IPS-18c (cell line): ENCODE measurements around the gene RIMS1.

Experiments
- H3K4me3 ChIP-seq: 2 replicates; pipeline ENCODE4 v1.7.0; 2013; ENCODE audit warnings: low read depth, mild to moderate bottlenecking, low read length, moderate library complexity; ENCODE audit not compliant: insufficient read depth
- H3K9me3 ChIP-seq: one replicate; pipeline ENCODE4 v1.6.1; 2013; ENCODE audit warnings: mild to moderate bottlenecking, low read length, moderate library complexity; ENCODE audit not compliant: control insufficient read depth, insufficient read depth

RIMS1 gene

DNA sequence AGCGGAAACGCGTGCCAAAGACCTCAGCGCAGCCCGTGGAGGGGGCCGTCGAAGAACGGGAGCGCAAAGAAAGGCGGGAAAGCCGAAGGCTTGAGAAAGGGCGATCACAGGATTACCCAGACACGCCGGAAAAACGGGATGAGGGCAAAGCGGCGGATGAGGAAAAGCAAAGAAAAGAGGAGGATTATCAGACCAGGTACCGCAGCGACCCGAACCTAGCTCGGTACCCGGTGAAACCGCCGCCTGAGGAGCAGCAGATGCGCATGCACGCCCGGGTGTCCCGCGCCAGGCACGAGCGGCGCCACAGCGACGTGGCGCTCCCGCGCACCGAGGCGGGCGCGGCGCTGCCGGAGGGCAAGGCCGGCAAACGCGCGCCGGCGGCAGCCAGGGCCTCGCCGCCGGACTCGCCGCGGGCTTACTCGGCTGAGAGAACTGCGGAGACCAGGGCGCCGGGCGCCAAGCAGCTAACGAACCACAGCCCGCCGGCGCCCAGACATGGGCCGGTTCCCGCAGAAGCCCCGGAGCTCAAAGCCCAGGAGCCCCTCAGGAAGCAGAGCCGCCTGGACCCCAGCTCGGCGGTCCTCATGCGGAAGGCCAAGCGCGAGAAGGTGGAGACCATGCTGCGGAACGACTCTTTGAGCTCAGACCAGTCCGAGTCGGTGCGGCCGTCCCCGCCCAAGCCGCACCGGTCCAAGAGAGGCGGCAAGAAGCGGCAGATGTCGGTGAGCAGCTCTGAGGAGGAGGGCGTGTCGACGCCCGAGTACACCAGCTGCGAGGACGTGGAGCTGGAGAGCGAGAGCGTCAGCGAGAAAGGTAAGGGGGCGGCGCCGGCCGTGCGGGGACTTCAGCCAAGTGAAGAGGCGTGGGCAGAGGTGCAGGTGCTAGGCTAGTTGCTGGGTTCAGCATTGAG lies 296.2 kb downstream of the RIMS1 start:
- peak overlapping the region; percentile 38 for H3K4me3 ChIP-seq
- no peaks in the 10 kb centered on the region for H3K9me3 ChIP-seq

DNA sequence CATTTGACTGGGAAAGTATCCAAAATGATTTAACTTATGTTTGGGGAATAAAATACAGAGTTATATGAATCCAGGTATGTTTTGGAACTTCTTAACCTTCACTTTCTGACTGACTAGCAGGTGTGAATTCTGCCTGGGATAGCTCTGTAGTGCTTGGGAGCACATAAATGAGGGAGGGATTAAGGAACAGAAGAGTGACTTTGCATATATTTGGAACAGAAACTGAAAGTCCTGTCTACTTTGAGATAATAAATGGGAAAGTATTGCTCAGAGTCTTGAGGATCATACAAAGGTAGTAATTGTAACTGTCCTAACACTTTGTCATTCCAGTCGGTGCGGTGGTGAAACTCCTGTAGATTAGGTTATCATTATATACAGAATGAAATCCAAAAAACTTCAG lies 317.6 kb downstream of the RIMS1 start:
- Histone ChIP-seq H3K9me3 (no peaks in the 10 kb centered on the region), H3K4me3 (no peak overlapping the region)

DNA sequence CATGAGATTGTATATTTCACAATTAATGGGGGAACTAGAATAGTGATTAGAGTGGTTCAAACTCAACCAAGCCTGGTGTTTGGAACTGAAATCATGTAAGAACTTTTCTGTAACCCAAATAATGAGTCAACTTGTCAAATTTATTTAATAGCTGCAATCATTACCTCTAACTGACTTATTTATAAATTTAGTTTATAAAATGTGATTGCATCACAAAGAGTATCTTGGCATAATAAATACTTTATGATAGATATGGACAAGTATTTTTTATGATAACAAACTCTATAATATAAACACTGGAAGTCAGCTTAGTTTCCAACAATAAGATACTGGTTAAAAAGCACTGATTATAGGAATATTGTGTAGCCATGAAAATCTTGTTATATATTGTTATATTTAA lies 319.1 kb downstream of the RIMS1 start:
- no peaks in the 10 kb centered on the region for H3K9me3 ChIP-seq
- no peak overlapping the region for H3K4me3 ChIP-seq

DNA sequence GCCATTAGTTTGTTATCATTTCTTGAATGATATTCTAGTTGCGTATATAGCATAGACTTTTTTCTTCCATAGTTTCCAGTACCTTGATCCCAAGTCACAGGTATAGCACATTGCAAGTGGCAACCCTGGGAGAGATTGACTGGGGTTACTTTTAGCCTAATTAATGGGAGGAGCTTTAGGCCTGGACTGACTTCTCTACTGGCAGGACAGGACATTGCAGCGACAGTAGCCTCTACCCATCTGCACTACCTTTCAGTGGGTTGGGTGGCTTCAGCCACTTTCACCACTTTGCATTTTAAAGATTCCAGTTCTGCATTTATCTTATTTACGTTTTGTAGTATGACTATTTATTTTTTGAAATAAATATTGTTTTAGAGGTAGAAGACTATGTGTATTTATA lies 320.3 kb downstream of the RIMS1 start:
- Histone ChIP-seq H3K9me3 (no peaks in the 10 kb centered on the region), H3K4me3 (no peak overlapping the region)

DNA sequence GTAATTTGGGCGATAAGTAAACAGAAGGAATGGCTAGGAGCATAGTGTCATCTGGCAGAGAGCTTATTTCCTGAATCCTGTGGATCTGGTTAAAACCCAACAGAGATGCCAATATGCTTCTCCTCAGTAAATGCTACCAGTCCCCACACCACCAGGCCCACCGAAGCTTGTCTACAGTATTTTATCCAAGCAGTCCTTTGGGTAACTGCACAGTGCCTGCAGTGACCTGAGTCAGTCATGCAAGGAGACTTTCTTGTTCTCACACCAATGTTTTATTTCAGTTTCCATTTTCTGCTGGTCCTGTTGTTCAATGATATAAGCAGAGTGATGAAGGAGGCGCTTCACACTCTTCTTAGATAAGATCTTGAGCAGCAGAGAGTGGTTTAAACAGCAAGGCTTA lies 326.3 kb downstream of the RIMS1 start:
- Histone ChIP-seq H3K4me3 (no peak overlapping the region), H3K9me3 (no peaks in the 10 kb centered on the region)

DNA sequence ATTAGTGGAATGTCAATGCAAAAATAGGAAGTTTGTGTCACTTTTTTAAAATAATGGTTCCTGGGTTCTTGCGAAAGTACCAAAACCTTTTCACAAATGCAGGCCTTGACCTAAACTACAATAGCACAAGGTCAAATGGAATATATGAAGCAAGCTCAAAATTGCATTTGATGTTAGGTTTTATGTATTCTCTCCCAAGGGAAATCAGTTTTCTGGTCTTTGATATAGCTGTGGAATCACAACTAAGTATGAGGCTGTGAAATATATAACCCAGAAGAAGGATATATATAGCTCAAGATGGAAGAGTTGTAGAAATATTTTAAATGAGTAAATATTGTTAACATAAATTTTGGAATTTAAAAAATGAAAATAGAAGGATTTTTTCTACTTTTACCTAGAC lies 327.3 kb downstream of the RIMS1 start:
- no peak overlapping the region for H3K4me3 ChIP-seq
- H3K9me3 ChIP-seq: no peaks in the 10 kb centered on the region

DNA sequence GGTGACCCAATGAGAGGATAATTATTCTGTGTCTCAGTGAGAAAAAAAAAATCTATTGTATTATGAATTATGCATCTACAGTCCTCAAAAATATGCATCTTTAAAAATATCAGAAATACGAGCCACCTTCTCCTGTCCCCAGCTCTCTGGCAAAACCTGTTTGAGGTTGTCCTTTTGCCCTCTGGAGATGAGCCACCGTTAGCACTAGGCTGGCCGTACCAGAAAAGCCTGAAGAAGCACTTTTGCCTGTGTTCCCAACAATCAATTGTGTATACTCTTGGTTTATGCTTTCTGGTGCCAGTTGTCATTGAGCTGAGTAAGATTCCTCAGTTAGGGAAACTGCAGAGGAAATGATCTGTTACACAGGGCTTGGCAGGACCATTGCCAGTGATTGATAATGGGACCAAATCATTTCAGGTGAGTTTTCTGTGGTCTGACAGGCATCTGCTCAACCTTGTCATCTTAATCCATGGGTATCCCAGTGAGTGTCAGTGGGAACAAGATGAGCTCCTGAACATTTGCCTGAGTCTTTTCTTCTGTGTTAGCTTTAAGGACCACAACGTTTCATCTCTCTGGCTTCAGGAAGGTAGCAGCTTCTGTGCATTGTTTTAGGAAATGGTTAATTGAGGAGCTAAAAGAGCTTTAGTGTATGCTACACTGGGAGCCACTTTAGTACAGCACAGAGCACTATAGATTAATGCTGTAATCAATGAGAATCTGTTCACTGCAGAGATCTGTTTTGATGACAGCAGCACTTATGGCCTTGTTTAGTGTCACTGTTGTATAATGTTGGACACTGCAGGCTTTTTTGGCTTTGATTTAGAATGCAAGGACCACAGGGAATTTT lies 330.1 kb downstream of the RIMS1 start:
- Histone ChIP-seq H3K4me3 (no peak overlapping the region), H3K9me3 (no peaks in the 10 kb centered on the region)

DNA sequence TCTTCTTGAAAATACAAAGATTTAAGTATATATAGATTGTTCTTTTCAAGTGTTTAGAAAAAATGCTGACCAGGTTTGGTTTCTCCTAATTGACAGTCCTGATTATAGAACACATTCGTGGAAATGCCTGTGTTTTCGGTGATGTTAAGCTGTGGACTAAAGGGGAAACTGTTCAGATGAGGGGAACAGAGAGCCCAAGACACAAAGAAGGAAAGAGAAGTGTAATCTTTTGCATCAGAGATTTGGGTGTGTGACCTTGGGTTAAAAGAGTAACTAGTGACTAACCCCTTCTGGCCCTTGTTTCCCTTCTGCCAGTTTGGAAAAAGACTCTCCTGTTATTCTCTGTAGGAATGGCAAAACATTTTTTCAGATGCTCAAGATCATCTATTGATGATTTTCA lies 331.3 kb downstream of the RIMS1 start:
- H3K4me3 ChIP-seq: no peak overlapping the region

DNA sequence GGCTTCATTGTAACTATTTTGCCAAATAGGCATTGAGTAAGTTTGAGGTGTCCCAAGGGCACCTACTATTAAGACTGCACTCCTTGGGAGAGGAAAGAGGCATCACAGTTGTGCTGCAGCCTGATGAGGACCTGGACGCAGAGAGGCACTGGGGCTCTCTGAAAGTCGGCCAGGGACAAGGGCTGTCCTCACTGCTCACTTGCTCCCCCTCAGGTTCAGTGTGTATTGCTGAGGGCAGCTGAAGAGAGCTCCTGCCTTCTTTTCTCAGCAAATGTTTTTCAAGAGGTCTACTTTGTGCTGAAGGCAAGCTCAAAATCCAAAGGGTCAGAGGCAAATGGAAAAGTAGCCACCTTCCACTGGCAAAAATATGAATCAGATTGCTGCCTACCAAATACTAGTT lies 331.8 kb downstream of the RIMS1 start:
- H3K4me3 ChIP-seq: no peak overlapping the region
- H3K9me3 ChIP-seq: no peaks in the 10 kb centered on the region

More for the DNA sequence above, 331.3 kb downstream of the RIMS1 start:
- H3K9me3 ChIP-seq: no peaks in the 10 kb centered on the region

DNA sequence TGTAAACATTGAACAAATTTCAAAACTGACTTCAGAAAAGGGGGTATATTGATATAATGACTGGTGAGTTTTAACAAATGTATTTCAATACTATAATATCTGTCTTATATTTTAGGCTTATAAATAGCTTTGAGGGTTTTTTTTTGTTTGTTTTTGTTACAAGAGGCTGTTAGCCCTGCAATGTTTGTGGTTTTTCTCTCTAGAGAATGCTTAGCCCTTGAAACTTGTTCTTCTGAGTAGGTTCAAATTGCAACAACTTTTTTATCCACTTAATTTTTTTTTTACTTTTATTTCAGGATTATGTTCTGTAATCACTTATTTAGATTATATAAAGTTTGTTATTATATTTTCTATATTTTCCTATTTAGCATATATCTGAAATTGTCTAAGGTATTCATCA lies 333.2 kb downstream of the RIMS1 start:
- Histone ChIP-seq H3K9me3 (no peaks in the 10 kb centered on the region), H3K4me3 (no peak overlapping the region)

DNA sequence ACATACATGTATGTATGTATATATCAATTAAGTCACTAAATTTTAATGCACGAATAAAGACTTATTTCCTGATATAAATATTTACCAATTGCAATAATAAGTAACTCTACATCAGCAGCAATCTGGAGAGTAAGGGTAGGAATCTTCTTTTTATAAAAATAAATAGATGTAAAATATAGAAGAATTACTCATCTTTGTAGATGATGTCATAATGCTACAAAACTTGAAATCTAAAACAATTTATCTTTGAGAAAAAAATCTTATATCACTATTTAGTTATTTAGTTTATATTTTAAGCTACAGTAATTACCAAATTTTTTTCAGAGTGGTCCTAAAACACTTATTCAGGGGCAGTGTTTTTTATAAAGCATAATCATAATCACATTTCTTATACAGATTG lies 351.7 kb downstream of the RIMS1 start:
- H3K9me3 ChIP-seq: no peaks in the 10 kb centered on the region

DNA sequence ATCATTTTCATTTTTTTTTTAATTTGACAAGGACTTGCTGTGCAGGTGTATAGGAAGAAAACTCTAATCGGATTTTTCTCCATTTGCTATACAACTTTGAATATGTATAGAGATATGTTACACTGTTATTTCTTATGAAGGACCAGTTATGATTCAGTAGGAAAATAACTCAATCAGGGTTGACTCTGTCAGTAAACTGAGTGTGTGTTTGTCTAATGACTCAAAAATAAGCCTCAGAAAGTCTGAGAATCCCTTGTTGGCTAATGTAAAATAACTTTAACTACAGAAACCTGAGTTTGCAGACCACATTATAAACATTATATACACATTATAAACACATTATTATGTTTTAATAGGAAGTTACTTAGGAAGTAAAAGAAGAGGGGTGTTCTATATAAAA lies 352.6 kb downstream of the RIMS1 start:
- Histone ChIP-seq H3K4me3 (no peak overlapping the region), H3K9me3 (no peaks in the 10 kb centered on the region)

More for the DNA sequence above, 351.7 kb downstream of the RIMS1 start:
- H3K4me3 ChIP-seq: no peak overlapping the region

DNA sequence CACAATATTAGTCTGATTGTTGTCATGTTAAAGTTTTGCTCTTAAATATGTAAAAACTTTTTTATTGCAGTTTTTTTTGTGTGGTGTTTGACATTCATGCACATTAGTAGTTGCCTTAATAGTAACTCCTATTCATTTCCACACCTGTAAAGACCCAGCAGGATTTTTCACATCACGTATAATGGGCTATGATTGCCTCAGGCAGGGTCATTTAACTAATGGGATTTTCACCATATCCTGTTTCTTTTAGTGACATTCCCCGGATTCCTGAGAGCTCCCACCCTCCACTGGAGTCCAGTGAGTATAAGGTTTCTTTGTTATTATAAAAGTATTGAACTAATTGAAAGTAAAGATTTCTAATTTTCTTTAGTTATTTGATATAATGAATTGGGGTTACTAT lies 359.2 kb downstream of the RIMS1 start:
- Histone ChIP-seq H3K4me3 (no peak overlapping the region), H3K9me3 (no peaks in the 10 kb centered on the region)

DNA sequence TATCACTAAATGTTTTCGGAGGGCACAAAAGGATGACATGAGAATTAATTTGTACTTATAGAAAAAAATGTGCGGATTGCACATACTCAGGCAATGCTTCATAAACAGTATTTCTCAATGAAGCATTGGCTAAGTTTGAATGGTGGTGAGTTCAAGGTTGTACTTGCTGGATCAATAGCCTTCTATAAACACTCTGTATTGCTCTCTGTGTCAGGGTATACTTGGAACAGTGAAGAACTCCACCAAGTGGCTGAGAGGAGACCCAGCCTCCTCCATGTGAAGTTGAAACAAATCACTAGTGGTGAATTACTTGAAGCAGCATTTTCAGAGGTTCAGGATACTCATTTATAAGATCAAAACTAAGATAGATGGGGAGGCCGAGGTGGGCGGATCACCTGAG lies 360.6 kb downstream of the RIMS1 start:
- Histone ChIP-seq H3K4me3 (no peak overlapping the region), H3K9me3 (no peaks in the 10 kb centered on the region)

DNA sequence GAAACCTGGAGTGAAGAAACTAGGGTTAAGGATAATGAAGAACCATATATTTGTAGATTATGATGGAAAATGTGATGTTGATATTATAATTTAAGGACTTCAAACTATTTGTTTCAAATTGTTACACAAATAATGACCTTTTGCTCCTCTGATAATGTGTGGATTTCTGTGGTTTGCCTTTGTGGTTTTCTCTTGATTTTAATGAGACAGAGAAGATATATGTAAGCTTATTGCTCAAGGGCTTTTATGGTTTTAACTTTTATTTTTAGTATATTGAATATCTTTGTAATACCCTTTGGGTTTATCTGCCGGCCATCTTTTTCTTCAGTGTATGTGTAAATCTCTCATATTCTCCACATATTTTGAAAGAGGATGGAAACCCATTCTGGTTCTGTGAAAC lies 362.3 kb downstream of the RIMS1 start:
- H3K9me3 ChIP-seq: no peaks in the 10 kb centered on the region

DNA sequence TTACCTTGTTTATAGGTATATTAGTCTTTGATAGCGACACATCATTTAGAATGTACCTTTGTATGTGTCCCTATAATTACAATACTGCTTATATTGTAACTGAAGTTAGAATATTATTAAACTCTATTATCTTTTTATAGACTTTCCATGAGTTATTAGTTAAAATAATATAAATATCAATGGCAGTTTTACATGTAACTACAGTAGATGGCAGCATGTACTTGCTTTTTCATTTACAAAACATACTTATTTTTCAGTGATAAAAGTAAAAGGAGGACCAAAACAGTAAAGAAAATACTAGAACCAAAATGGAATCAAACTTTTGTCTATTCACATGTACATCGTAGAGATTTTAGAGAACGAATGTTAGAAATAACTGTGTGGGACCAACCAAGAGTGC lies 364.3 kb downstream of the RIMS1 start:
- Histone ChIP-seq H3K9me3 (no peaks in the 10 kb centered on the region), H3K4me3 (no peak overlapping the region)

More for the DNA sequence above, 362.3 kb downstream of the RIMS1 start:
- no peak overlapping the region for H3K4me3 ChIP-seq

DNA sequence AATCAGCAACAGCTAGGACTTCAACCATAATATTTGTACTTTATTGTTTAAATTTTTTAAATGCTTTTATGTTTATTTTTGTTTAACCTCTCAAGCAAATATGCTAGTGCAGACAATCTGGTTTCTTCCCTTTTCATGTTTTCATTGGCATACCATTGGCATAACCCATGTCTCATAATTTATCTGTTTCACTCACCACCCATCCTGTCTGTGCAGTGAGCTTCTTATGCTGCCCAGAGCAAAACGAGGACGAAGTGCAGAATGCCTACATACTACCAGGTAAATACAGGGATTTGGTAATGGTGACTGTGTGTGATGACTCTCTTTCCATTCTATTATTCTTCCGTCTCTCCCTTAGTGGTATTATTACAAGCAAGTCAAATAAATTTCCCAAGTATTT lies 374.1 kb downstream of the RIMS1 start:
- no peaks in the 10 kb centered on the region for H3K9me3 ChIP-seq
- no peak overlapping the region for H3K4me3 ChIP-seq

DNA sequence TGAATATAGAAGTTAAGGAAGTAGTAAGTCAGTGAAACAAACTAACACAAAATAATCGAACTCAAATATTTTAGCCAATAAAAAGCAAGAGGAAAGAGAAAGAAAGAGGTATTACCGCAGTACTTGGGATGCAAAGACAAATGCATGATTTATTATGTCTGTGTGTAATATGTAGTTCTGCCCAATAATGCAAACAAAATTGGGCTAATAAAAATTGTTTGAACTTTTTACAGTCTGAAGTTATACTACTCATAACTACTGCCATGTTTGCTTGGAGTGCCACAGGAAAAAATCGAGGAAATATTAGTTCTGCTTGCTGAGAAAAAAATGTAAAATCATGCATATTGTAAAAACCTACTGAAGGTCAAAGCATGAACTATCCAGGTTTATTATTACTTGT lies 375.2 kb downstream of the RIMS1 start:
- no peak overlapping the region for H3K4me3 ChIP-seq
- H3K9me3 ChIP-seq: no peaks in the 10 kb centered on the region
